Erythroblast (primary cell): Measurements from ENCODE around the gene LBH.

Experiments used
- DNase-seq, 2 experiments: peaks; one replicate each; lab custom pipeline; 2025; lab: John Stamatoyannopoulos, UW
- GATA1 ChIP-seq: IDR thresholded peaks from 2 replicates; pipeline ENCODE4 v1.6.1; 2011; ENCODE audit warnings: low read depth, mild to moderate bottlenecking, control low read depth, low read length, moderate library complexity
- POLR2A ChIP-seq: IDR thresholded peaks from 2 replicates; pipeline ENCODE4 v1.6.1; 2011; ENCODE audit warnings: mild to moderate bottlenecking, low read length

The LBH gene

GRCh38 chr2:30204281-30204680, 27.1 kb upstream of the LBH start:
- TF ChIP-seq POLR2A: no peak
- TF ChIP-seq GATA1: no peak
- DNase-seq: no peak

- no peak for TF ChIP-seq GATA1
- DNase-seq: no peak
Measured at GRCh38 chr2:30205456-30205855, 25.9 kb upstream of the LBH start.

- TF ChIP-seq POLR2A: no peak
- TF ChIP-seq GATA1: no peak
- no peak for DNase-seq
Measured at GRCh38 chr2:30206461-30207430, 24.6 kb upstream of the LBH start.

- peak; percentile 71 to 85 for DNase-seq
- no peak for TF ChIP-seq POLR2A
- TF ChIP-seq GATA1: no peak
Measured at GRCh38 chr2:30208453-30208852, 22.9 kb upstream of the LBH start.

GRCh38 chr2:30209227-30209626, 22.1 kb upstream of the LBH start:
- DNase-seq: no peak
- TF ChIP-seq GATA1 (no peak), POLR2A (no peak)

- TF ChIP-seq GATA1 (no peak), POLR2A (no peak)
- no peak for DNase-seq
Measured at GRCh38 chr2:30213326-30213725, 18.0 kb upstream of the LBH start.

GRCh38 chr2:30213907-30214463, 17.3 kb upstream of the LBH start:
- TF ChIP-seq GATA1 (no peak), POLR2A (no peak)
- peak in 1 of 2 experiments; percentile 51 for DNase-seq

- TF ChIP-seq GATA1 (no peak), POLR2A (no peak)
- DNase-seq: no peak
Measured at GRCh38 chr2:30216157-30216556, 15.2 kb upstream of the LBH start.

GRCh38 chr2:30217644-30218337, 13.5 kb upstream of the LBH start:
- DNase-seq: no peak
- TF ChIP-seq GATA1 (no peak), POLR2A (no peak)

GRCh38 chr2:30218338-30218713, 13.0 kb upstream of the LBH start:
- TF ChIP-seq GATA1: no peak
- no peak for TF ChIP-seq POLR2A
- no peak for DNase-seq

- no peak for TF ChIP-seq GATA1
- no peak for TF ChIP-seq POLR2A
- DNase-seq: no peak
Measured at GRCh38 chr2:30218814-30219213, 12.5 kb upstream of the LBH start.

GRCh38 chr2:30219886-30220875, 11.2 kb upstream of the LBH start:
- TF ChIP-seq GATA1: no peak
- TF ChIP-seq POLR2A: no peak
- DNase-seq: no peak

- no peak for DNase-seq
- no peak for TF ChIP-seq POLR2A
- TF ChIP-seq GATA1: no peak
Measured at GRCh38 chr2:30221531-30221930, 9.8 kb upstream of the LBH start.

- TF ChIP-seq GATA1: no peak
Measured at GRCh38 chr2:30222031-30222430, 9.3 kb upstream of the LBH start.

More at GRCh38 chr2:30222031-30222430, 9.3 kb upstream of the LBH start:
- no peak for DNase-seq
